Smooth muscle cell (in vitro differentiated cells): ENCODE results near the gene GCAT. TPM values are rescaled to one million over a fixed set of nuclear protein-coding genes. Genes with fewer than 3 reads are reported as not detected.

Experiments
- DNase-seq: peaks from one replicate; lab custom pipeline; 2025; ENCODE audit not compliant: unreplicated experiment; lab: John Stamatoyannopoulos, UW
- H2AFZ ChIP-seq: fragments of 200-600 bp; sonication (generic); 2 replicates; pipeline ENCODE4 v1.6.0; 2016; ENCODE audit warnings: antibody characterized with exemption, low read depth, mild to moderate bottlenecking
- H3F3A ChIP-seq: fragments of 200-600 bp; sonication (generic); 2 replicates; pipeline ENCODE4 v1.6.0; 2017; ENCODE audit warnings: antibody characterized with exemption, low read depth
- H3K27ac ChIP-seq: fragments of 200-600 bp; sonication (generic); 2 replicates; pipeline ENCODE4 v1.5.1; 2016; ENCODE audit warnings: low read depth, mild to moderate bottlenecking
- H3K27me3 ChIP-seq: fragments of 200-600 bp; sonication (generic); 2 replicates; pipeline ENCODE4 v1.6.1; 2016; ENCODE audit warnings: low read depth, mild to moderate bottlenecking
- H3K36me3 ChIP-seq: fragments of 200-600 bp; sonication (generic); 2 replicates; pipeline ENCODE4 v1.5.1; 2016; ENCODE audit warnings: low read depth
- H3K4me1 ChIP-seq: fragments of 200-600 bp; sonication (generic); 2 replicates; pipeline ENCODE4 v1.5.1; 2016; ENCODE audit warnings: low read depth
- H3K4me2 ChIP-seq: fragments of 200-600 bp; sonication (generic); 2 replicates; pipeline ENCODE4 v1.6.0; 2016; ENCODE audit warnings: mild to moderate bottlenecking
- H3K4me3 ChIP-seq: fragments of 200-600 bp; sonication (generic); 2 replicates; pipeline ENCODE4 v1.5.1; 2016; ENCODE audit warnings: mild to moderate bottlenecking
- H3K79me2 ChIP-seq: fragments of 200-600 bp; sonication (generic); 2 replicates; pipeline ENCODE4 v1.6.0; 2016; ENCODE audit warnings: low read depth, mild to moderate bottlenecking
- H3K9ac ChIP-seq: fragments of 200-600 bp; sonication (generic); 2 replicates; pipeline ENCODE4 v1.6.0; 2016; ENCODE audit warnings: low read depth
- H3K9me3 ChIP-seq: fragments of 200-600 bp; sonication (generic); replicated peaks from 2 replicates; pipeline ENCODE4 v1.5.1; 2016; ENCODE audit warnings: low read depth
- H4K20me1 ChIP-seq: fragments of 200-600 bp; sonication (generic); 2 replicates; pipeline ENCODE4 v1.6.0; 2016; ENCODE audit warnings: low read depth
- WGBS: methylation state at CpG from one replicate; pipeline ENCODE4 v1.1.7; 2016; ENCODE audit warnings: low lambda C conversion rate; 5-methylcytosine and 5-hydroxymethylcytosine counted together
- polyA plus RNA-seq: library from polyadenylated mRNA; unstranded; fragments of >200 nt; fragmentation: Nextera tagmentation; extraction: Ambion mirVana; gene quantifications from 2 replicates; pipeline ENCODE4 v1.2.1, GENCODE V29; 2016
- total RNA-seq: library from RNA; depleted of rRNA; stranded (reverse); fragments of >200 nt; gene quantifications from 2 replicates; pipeline ENCODE4 v1.2.3, GENCODE V29; 2014
- TF ChIP-seq, protein P1 (sequence below): fragments of 200-600 bp; sonication (generic); IDR thresholded peaks from 2 replicates; pipeline ENCODE4 v1.5.1; 2017; ENCODE audit warnings: borderline replicate concordance, mild to moderate bottlenecking, antibody characterized with exemption; ENCODE audit not compliant: insufficient read depth, poor library complexity, severe bottlenecking

GCAT gene
- total and polyA plus RNA-seq, 2 experiments from 2014 or later, result 13.5 to 30.6 TPM

DNA sequence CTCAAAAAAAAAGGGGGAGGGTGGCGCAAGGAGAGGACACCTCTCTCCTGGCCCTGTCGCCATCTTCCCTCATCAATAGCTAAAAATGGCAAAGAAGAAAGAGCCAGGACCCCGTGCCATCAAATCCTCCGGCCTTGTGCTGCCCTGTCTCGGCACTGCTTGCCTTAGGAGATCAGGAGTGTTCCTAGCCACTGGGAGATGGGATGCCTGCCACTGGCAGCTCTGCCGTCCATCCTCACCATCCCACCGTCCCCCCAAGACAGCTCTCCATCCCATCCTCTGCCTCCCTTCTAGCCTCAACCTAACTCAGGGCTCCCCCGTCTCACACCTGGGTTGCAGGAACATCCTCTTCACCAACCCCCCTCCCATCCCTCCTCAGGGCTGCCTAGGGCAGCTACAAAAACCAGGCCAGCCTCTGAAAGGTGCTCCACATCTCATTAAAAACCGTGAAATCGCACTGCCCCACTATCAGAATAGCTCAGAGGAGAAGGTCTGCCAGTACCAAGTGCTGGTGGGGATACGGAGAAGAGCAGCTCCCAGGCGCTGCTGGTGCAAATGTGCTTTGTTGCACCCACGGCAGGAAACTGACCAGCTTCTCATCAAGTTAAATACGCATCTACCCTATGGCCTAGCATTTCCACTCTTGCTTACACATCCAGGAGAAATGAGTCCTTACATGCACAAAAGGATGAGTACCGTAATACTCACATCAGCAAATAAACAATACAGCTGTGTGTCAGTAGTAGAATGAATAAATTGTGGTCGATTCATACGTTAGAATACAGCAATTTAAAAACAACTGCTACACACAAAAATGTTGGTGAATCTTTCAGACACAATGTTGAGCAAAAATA is 31.7 kb upstream of the GCAT start:
- H3K27me3 ChIP-seq, result no peaks in the 10 kb centered on the region
- no peak for DNase-seq
- TF ChIP-seq, protein P1, sequence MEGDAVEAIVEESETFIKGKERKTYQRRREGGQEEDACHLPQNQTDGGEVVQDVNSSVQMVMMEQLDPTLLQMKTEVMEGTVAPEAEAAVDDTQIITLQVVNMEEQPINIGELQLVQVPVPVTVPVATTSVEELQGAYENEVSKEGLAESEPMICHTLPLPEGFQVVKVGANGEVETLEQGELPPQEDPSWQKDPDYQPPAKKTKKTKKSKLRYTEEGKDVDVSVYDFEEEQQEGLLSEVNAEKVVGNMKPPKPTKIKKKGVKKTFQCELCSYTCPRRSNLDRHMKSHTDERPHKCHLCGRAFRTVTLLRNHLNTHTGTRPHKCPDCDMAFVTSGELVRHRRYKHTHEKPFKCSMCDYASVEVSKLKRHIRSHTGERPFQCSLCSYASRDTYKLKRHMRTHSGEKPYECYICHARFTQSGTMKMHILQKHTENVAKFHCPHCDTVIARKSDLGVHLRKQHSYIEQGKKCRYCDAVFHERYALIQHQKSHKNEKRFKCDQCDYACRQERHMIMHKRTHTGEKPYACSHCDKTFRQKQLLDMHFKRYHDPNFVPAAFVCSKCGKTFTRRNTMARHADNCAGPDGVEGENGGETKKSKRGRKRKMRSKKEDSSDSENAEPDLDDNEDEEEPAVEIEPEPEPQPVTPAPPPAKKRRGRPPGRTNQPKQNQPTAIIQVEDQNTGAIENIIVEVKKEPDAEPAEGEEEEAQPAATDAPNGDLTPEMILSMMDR, result no peak
- H3K4me2 ChIP-seq, result no peak overlapping the region
- peak overlapping the region; percentile 70 for H3K27ac ChIP-seq
- no peak overlapping the region for H2AFZ ChIP-seq
- H3F3A ChIP-seq, result peaks cover 5% of the 10 kb centered on the region
- no peaks in the 10 kb centered on the region for H3K4me1 ChIP-seq
- H3K9ac ChIP-seq, result peak overlapping the region; percentile 40
- no peaks in the 10 kb centered on the region for H4K20me1 ChIP-seq
- H3K4me3 ChIP-seq, result no peak overlapping the region
- no peaks in the 10 kb centered on the region for H3K9me3 ChIP-seq
- no peaks in the 10 kb centered on the region for H3K79me2 ChIP-seq
- no peaks in the 10 kb centered on the region for H3K36me3 ChIP-seq
- 85% methylated on average over 17 of the region's 17 CpGs for WGBS

DNA sequence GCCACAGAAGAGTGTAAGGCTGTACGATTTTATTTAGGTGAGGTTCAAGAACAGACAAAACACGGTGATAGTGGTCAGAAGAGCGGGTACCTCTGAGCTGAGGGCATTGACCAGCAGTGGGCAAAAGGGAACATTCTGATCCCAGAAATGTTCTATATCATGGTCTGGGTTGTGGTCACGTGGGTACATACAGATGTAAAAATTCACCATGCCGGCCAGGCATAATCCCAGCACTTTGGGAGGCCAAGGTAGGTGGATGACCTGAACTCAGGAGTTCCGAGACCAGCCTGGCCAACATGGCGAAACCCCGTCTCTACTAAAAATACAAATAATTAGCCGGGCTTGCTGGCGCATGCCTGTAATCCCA is 31.1 kb upstream of the GCAT start:
- Histone ChIP-seq H3K4me1 (no peaks in the 10 kb centered on the region), H3K36me3 (no peaks in the 10 kb centered on the region), H3K79me2 (no peaks in the 10 kb centered on the region), H4K20me1 (no peaks in the 10 kb centered on the region), H3K4me2 (no peak overlapping the region), H3K9me3 (no peaks in the 10 kb centered on the region), H2AFZ (no peak overlapping the region), H3K27ac (peak overlapping the region; percentile 70), H3K4me3 (no peak overlapping the region), H3K9ac (peak overlapping the region; percentile 40), H3K27me3 (no peaks in the 10 kb centered on the region), H3F3A (peaks cover 5% of the 10 kb centered on the region)
- TF ChIP-seq, protein P1, result no peak
- no peak for DNase-seq
- WGBS, result 80% methylated on average over 10 of the region's 10 CpGs

DNA sequence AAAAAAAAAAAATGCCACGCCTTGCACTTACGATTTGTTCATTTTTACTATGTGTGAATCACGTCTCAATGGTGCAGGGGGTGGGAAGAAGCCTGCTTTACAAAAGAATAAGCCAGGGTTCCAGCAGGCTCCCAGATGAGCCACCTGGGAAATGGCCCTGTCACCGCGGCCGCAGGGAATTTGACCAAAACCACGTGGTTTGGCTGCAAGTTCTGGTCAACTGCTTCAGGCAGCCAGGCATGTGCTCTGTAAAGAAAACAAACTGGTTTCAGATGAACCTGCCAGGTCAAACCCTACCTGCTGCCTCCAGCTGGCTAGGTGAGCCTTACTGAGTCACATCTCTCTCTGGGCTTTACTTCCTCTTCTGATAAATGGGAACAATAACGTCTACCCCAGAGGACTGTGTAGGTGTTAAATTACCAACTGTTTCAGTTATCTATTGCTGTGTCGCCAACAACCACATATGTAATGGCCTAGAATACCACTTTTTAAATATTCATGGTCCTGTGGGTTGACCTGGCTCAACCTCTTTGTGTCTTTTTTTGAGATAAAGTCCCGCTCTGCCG is 30.5 kb upstream of the GCAT start:
- peaks cover 5% of the 10 kb centered on the region for H3F3A ChIP-seq
- WGBS, result 33% methylated on average over 11 of the region's 11 CpGs
- no peaks in the 10 kb centered on the region for H3K79me2 ChIP-seq
- no peak overlapping the region for H3K4me2 ChIP-seq
- TF ChIP-seq, protein P1, result no peak
- H3K4me3 ChIP-seq, result no peak overlapping the region
- H3K9me3 ChIP-seq, result no peaks in the 10 kb centered on the region
- H4K20me1 ChIP-seq, result no peaks in the 10 kb centered on the region
- H3K9ac ChIP-seq, result no peak overlapping the region
- no peak for DNase-seq
- H3K36me3 ChIP-seq, result no peaks in the 10 kb centered on the region
- H3K27me3 ChIP-seq, result no peaks in the 10 kb centered on the region
- no peak overlapping the region for H2AFZ ChIP-seq
- H3K27ac ChIP-seq, result peak overlapping the region; percentile 70
- no peaks in the 10 kb centered on the region for H3K4me1 ChIP-seq
